Ishikawa (cell line): ENCODE measurements around the gene CAGE1.

Source experiments
- CEBPB ChIP-seq: IDR thresholded peaks from 2 replicates; pipeline ENCODE4 v1.6.1; 2012
- CREB1 ChIP-seq: IDR thresholded peaks from 2 replicates; pipeline ENCODE4 v1.6.1; 2012; ENCODE audit warnings: low read depth
- EGR1 ChIP-seq: IDR thresholded peaks from 2 replicates; pipeline ENCODE4 v1.6.1; 2012
- EP300 ChIP-seq: IDR thresholded peaks from 2 replicates; pipeline ENCODE4 v1.6.1; 2012; ENCODE audit warnings: borderline replicate concordance
- FOXM1 ChIP-seq: IDR thresholded peaks from 2 replicates; pipeline ENCODE4 v1.6.1; 2012; ENCODE audit warnings: low read depth, borderline replicate concordance
- MAX ChIP-seq: IDR thresholded peaks from 2 replicates; pipeline ENCODE4 v1.6.1; 2012
- NFIC ChIP-seq: IDR thresholded peaks from 2 replicates; pipeline ENCODE4 v1.6.1; 2012
- RAD21 ChIP-seq: IDR thresholded peaks from 2 replicates; pipeline ENCODE4 v1.6.1; 2012; ENCODE audit warnings: low read depth
- REST ChIP-seq: IDR thresholded peaks from 2 replicates; pipeline ENCODE4 v1.6.1; 2012; ENCODE audit warnings: low read depth, mild to moderate bottlenecking
- TAF1 ChIP-seq: IDR thresholded peaks from 2 replicates; pipeline ENCODE4 v1.6.1; 2012; ENCODE audit warnings: low read depth, mild to moderate bottlenecking
- TCF12 ChIP-seq: IDR thresholded peaks from 2 replicates; pipeline ENCODE4 v1.6.1; 2012; ENCODE audit warnings: low read depth
- TEAD4 ChIP-seq: IDR thresholded peaks from 2 replicates; pipeline ENCODE4 v1.6.1; 2012
- YY1 ChIP-seq: IDR thresholded peaks from 2 replicates; pipeline ENCODE4 v1.6.1; 2012; ENCODE audit warnings: low read depth
- ZBTB7A ChIP-seq: IDR thresholded peaks from 2 replicates; pipeline ENCODE4 v1.6.1; 2012; ENCODE audit warnings: low read depth
- TF ChIP-seq, protein P1 (sequence below): IDR thresholded peaks from 2 replicates; pipeline ENCODE4 v1.6.1; 2012

The CAGE1 gene

GRCh38 chr6:7290079-7290478 is 99.5 kb downstream of the CAGE1 start:
- TF ChIP-seq YY1 (no peak), CREB1 (no peak), CEBPB (no peak), EGR1 (no peak), MAX (no peak), ZBTB7A (no peak), TEAD4 (no peak), REST (no peak), TCF12 (no peak), NFIC (no peak), TAF1 (no peak), RAD21 (no peak), FOXM1 (no peak)
- TF ChIP-seq, protein P1, sequence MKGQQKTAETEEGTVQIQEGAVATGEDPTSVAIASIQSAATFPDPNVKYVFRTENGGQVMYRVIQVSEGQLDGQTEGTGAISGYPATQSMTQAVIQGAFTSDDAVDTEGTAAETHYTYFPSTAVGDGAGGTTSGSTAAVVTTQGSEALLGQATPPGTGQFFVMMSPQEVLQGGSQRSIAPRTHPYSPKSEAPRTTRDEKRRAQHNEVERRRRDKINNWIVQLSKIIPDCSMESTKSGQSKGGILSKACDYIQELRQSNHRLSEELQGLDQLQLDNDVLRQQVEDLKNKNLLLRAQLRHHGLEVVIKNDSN = no peak

- no peak for TF ChIP-seq EGR1
- no peak for TF ChIP-seq TCF12
- TF ChIP-seq FOXM1 = no peak
- TF ChIP-seq NFIC = no peak
- no peak for TF ChIP-seq ZBTB7A
- no peak for TF ChIP-seq RAD21
- no peak for TF ChIP-seq CREB1
- TF ChIP-seq, protein P1 = no peak
- no peak for TF ChIP-seq TEAD4
- no peak for TF ChIP-seq MAX
- TF ChIP-seq EP300 = no peak
- TF ChIP-seq CEBPB = no peak
- no peak for TF ChIP-seq TAF1
- no peak for TF ChIP-seq YY1
- no peak for TF ChIP-seq REST
These were observed 104.1 kb downstream of the CAGE1 start for GRCh38 chr6:7285416-7285815.

- TF ChIP-seq NFIC = no peak
- no peak for TF ChIP-seq TAF1
- TF ChIP-seq REST = no peak
- TF ChIP-seq EGR1 = no peak
These were observed 105.9 kb downstream of the CAGE1 start for GRCh38 chr6:7283676-7284075.

GRCh38 chr6:7282097-7282906 is 107.2 kb downstream of the CAGE1 start:
- no peak for TF ChIP-seq CREB1
- no peak for TF ChIP-seq TAF1
- TF ChIP-seq MAX = no peak
- no peak for TF ChIP-seq EP300
- no peak for TF ChIP-seq YY1
- no peak for TF ChIP-seq TCF12
- no peak for TF ChIP-seq ZBTB7A
- no peak for TF ChIP-seq CEBPB
- TF ChIP-seq REST = no peak
- TF ChIP-seq TEAD4 = no peak
- TF ChIP-seq, protein P1 = no peak
